GM12874 (cell line): ENCODE measurements around the gene CSPG4.

Experiments used
- TF ChIP-seq, protein P1 (sequence below): IDR thresholded peaks from 2 replicates; pipeline ENCODE4 v1.5.1; 2011; ENCODE audit warnings: low read depth, mild to moderate bottlenecking, control low read depth, low read length, moderate library complexity; ENCODE audit not compliant: insufficient read depth

CSPG4 gene

GRCh38 chr15:75713338-75713895, 769 bp upstream of the CSPG4 start:
- TF ChIP-seq, protein P1, sequence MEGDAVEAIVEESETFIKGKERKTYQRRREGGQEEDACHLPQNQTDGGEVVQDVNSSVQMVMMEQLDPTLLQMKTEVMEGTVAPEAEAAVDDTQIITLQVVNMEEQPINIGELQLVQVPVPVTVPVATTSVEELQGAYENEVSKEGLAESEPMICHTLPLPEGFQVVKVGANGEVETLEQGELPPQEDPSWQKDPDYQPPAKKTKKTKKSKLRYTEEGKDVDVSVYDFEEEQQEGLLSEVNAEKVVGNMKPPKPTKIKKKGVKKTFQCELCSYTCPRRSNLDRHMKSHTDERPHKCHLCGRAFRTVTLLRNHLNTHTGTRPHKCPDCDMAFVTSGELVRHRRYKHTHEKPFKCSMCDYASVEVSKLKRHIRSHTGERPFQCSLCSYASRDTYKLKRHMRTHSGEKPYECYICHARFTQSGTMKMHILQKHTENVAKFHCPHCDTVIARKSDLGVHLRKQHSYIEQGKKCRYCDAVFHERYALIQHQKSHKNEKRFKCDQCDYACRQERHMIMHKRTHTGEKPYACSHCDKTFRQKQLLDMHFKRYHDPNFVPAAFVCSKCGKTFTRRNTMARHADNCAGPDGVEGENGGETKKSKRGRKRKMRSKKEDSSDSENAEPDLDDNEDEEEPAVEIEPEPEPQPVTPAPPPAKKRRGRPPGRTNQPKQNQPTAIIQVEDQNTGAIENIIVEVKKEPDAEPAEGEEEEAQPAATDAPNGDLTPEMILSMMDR = no peak

- TF ChIP-seq, protein P1 = no peak
These were observed 6.0 kb downstream of the CSPG4 start for GRCh38 chr15:75706682-75706954.

GRCh38 chr15:75705854-75706681, 6.6 kb downstream of the CSPG4 start:
- TF ChIP-seq, protein P1 = no peak

- TF ChIP-seq, protein P1 = no peak
These were observed 8.0 kb downstream of the CSPG4 start for GRCh38 chr15:75704618-75705017.

DNA sequence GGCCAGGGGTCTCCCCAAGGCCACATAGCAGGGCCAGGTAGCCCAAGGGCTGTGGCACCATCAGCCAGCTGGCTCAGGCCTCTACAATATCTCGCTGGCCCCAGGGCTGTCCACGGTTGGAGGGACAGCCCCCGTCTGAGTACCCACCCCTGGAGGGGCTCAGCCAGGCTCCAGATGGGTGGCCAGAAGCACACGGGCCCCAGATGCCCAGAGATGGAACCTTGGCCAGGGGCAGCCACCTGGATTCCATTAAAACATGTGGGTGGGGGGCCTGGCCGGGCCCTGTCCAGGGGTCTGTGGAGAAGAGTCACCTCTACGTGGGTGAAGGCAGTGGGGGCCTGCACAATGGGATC, 8.4 kb downstream of the CSPG4 start:
- TF ChIP-seq, protein P1 = no peak

DNA sequence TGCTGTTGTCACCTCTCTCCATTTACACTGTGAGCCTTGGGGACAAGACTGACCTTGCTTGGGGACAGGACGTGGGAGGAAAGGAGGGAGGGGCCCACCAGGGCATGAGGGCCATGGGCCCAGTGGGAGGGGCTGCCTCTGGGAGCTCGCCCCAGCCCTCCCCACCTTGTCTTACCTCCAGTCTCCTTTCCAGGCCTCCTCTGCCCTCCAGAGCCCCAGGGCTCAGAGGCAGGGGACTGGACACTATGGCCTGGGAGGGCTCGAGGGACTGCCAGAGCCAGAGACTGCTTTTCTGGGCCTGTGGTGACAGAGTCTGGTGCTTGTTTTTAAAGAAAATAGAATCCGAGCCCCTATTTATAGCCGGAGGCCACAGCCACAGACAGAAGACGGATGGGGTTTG, 10.2 kb downstream of the CSPG4 start:
- TF ChIP-seq, protein P1 = no peak

GRCh38 chr15:75697523-75697922, 15.1 kb downstream of the CSPG4 start:
- TF ChIP-seq, protein P1 = no peak

DNA sequence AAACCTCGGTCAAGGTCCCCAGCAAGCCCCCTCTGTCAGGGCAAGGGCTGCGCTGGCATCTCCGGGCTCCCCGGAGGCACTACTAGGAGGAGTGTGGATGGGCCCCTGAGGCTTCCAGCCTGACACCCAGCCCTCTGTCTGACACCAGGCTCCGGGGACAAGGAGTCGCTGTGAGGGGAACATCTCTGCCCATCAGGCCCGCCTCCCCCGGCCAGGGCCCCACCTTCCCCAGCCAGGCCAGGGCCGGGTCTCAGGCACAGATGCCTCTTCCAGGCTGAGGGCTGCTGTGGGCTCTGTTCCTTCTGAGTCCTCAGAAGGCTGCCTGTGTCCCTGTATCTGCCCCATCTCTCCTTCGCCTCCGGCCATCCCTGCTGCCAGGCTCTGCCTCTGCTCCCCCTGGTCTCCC, 15.8 kb downstream of the CSPG4 start:
- TF ChIP-seq, protein P1 = no peak
